GM10266 (cell line): ENCODE measurements around the gene UGT2A1.

Source experiments
- DNase-seq: peaks from one replicate; pipeline ENCODE4 v3.0.0; 2012; ENCODE audit errors: extremely low spot score
- CTCF ChIP-seq: IDR thresholded peaks from 2 replicates; pipeline ENCODE4 v1.5.1; 2012; ENCODE audit warnings: mild to moderate bottlenecking, low read depth; ENCODE audit not compliant: control insufficient read depth, insufficient read depth; ENCODE audit errors: missing control alignments

UGT2A1 gene

DNA sequence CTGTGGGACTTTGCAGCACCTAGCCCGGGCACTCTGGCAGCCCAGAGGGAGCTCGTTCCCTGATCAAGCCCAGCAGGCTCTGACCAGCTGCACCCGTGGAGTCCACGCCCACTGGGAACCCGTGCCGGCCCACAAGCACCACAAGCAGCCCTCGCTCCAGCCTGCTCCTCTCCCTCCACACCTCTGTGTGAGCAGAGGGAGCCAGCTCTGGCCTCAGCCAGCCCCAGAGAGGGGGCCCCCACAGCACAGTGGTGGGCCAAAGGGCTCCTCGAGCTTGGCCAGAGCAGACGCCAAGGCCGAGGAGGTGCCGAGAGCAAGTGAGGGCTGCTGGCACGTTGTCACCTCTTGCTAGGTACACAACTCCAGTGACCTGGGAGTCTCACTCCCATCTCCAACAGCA, 5.1 kb upstream of the UGT2A1 start:
- no peak for DNase-seq
- TF ChIP-seq CTCF: no peak

GRCh38 chr4:69656653-69657158, 3.7 kb upstream of the UGT2A1 start:
- TF ChIP-seq CTCF: no peak
- DNase-seq: no peak

GRCh38 chr4:69650872-69651271, 2.2 kb downstream of the UGT2A1 start:
- no peak for TF ChIP-seq CTCF

GRCh38 chr4:69649629-69650028, 3.4 kb downstream of the UGT2A1 start:
- DNase-seq: no peak
- no peak for TF ChIP-seq CTCF

More at GRCh38 chr4:69650872-69651271, 2.2 kb downstream of the UGT2A1 start:
- DNase-seq: no peak

GRCh38 chr4:69649207-69649606, 3.8 kb downstream of the UGT2A1 start:
- TF ChIP-seq CTCF: no peak
- no peak for DNase-seq

DNA sequence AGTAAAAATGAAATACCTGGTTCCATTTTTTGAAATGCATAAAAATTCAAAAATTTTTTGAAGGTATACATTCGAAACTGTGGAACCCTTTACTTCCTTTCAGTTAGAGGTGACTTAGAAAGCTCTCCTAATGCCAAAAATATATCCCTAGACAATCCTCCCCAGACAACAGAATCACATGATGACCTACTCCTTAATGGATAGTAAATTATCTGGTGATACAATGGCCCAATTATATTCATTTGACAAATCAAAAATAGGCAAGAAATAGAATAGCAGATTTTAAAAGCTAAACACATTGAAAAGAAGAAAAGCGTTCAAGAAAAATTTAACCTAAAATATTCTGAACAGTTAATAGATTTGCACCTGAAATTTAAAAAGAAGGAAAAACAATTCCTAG, 10.1 kb downstream of the UGT2A1 start:
- DNase-seq: no peak
- TF ChIP-seq CTCF: no peak

- TF ChIP-seq CTCF: no peak
- DNase-seq: no peak
Observed at GRCh38 chr4:69640289-69640688, 12.8 kb downstream of the UGT2A1 start.
